PFSK-1 (cell line): ENCODE results near the gene PTPRJ.

Experiments
- POLR2AphosphoS5 ChIP-seq: IDR thresholded peaks from 2 replicates; pipeline ENCODE4 v1.6.1; 2012; ENCODE audit warnings: low read depth, mild to moderate bottlenecking, control low read depth, low read length, moderate library complexity
- SIN3A ChIP-seq: IDR thresholded peaks from 2 replicates; pipeline ENCODE4 v1.6.1; 2012; ENCODE audit warnings: mild to moderate bottlenecking, low read length, moderate library complexity, borderline replicate concordance; ENCODE audit not compliant: insufficient read depth
- TAF1 ChIP-seq: IDR thresholded peaks from 2 replicates; pipeline ENCODE4 v1.6.1; 2012; ENCODE audit warnings: low read length, control low read depth, borderline replicate concordance; ENCODE audit not compliant: insufficient read depth
- TF ChIP-seq, protein P1 (sequence below), 2 experiments: IDR thresholded peaks; 2 replicates each; pipeline versions ENCODE4 v1.6.1 to v1.8.0; 2011 to 2012; ENCODE audit warnings: low read depth in 2 of 2, low read length in 2 of 2, control low read depth in 1 of 2, inconsistent platforms in 1 of 2, mild to moderate bottlenecking in 1 of 2, moderate library complexity in 1 of 2; ENCODE audit not compliant: insufficient read depth in 1 of 2

DNA sequence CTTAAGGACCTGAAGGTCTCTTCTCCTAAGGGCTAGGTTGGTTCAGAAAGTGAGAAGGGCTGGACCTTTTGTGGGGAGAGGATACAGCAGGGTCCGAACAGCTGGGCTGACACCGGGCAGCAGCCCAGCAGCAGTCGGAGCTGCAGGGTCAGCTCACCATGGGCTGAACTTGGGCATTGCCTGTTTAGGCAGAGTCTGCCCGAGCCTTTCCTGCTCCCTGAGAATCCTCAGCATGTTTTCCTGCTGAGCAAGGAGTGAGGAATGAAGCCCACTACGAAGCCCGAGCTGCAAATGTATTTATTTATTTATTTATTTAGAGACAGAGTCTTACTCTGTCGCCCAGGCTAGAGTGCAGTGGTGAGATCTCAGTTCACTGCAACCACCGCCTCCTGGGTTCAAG, 83.9 kb downstream of the PTPRJ start:
- TF ChIP-seq POLR2AphosphoS5: no peak
- TF ChIP-seq SIN3A: no peak
- TF ChIP-seq, protein P1, sequence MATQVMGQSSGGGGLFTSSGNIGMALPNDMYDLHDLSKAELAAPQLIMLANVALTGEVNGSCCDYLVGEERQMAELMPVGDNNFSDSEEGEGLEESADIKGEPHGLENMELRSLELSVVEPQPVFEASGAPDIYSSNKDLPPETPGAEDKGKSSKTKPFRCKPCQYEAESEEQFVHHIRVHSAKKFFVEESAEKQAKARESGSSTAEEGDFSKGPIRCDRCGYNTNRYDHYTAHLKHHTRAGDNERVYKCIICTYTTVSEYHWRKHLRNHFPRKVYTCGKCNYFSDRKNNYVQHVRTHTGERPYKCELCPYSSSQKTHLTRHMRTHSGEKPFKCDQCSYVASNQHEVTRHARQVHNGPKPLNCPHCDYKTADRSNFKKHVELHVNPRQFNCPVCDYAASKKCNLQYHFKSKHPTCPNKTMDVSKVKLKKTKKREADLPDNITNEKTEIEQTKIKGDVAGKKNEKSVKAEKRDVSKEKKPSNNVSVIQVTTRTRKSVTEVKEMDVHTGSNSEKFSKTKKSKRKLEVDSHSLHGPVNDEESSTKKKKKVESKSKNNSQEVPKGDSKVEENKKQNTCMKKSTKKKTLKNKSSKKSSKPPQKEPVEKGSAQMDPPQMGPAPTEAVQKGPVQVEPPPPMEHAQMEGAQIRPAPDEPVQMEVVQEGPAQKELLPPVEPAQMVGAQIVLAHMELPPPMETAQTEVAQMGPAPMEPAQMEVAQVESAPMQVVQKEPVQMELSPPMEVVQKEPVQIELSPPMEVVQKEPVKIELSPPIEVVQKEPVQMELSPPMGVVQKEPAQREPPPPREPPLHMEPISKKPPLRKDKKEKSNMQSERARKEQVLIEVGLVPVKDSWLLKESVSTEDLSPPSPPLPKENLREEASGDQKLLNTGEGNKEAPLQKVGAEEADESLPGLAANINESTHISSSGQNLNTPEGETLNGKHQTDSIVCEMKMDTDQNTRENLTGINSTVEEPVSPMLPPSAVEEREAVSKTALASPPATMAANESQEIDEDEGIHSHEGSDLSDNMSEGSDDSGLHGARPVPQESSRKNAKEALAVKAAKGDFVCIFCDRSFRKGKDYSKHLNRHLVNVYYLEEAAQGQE (IDR thresholded peaks at IDR 0.05; ENCODE audit: insufficient read depth in 1 of 2, low read depth in 2 of 2, low read length in 2 of 2): no peak
- TF ChIP-seq TAF1: no peak
